Loucy (cell line): ENCODE measurements around the gene TSACC.

Experiments used
- H2AFZ ChIP-seq: fragments of 200-600 bp; sonication (generic); 2 replicates; pipeline ENCODE4 v1.6.0; 2016; ENCODE audit warnings: antibody characterized with exemption, mild to moderate bottlenecking, low read length, moderate library complexity
- H3F3A ChIP-seq: fragments of 200-600 bp; 2 replicates; pipeline ENCODE4 v1.6.0; 2016; ENCODE audit warnings: antibody characterized with exemption, low read depth, mild to moderate bottlenecking
- H3K27me3 ChIP-seq: fragments of 200-600 bp; sonication (generic); 2 replicates; pipeline ENCODE4 v1.6.1; 2014; ENCODE audit warnings: low read length, mild to moderate bottlenecking; ENCODE audit not compliant: insufficient read depth, poor library complexity, severe bottlenecking
- H3K36me3 ChIP-seq: fragments of 200-600 bp; sonication (generic); 2 replicates; pipeline ENCODE4 v1.6.1; 2016; ENCODE audit warnings: low read length; ENCODE audit not compliant: insufficient read depth
- H3K4me1 ChIP-seq: fragments of 200-600 bp; sonication (generic); 2 replicates; pipeline ENCODE4 v1.5.1; 2014; ENCODE audit warnings: low read length, mild to moderate bottlenecking; ENCODE audit not compliant: insufficient read depth, poor library complexity, severe bottlenecking
- H3K4me2 ChIP-seq: fragments of 200-600 bp; sonication (generic); 2 replicates; pipeline ENCODE4 v1.6.0; 2014; ENCODE audit warnings: antibody characterized with exemption, low read length, low read depth, mild to moderate bottlenecking; ENCODE audit not compliant: poor library complexity, severe bottlenecking
- H3K4me3 ChIP-seq: fragments of 200-600 bp; sonication (generic); 2 replicates; pipeline ENCODE4 v1.5.1; 2014; ENCODE audit warnings: low read length, mild to moderate bottlenecking, mixed read lengths; ENCODE audit not compliant: poor library complexity, severe bottlenecking
- H3K79me2 ChIP-seq: fragments of 200-600 bp; sonication (generic); 2 replicates; pipeline ENCODE4 v1.6.1; 2014; ENCODE audit warnings: low read length; ENCODE audit not compliant: insufficient read depth
- H3K9ac ChIP-seq: fragments of 200-600 bp; sonication (generic); 2 replicates; pipeline ENCODE4 v1.6.0; 2014; ENCODE audit warnings: mild to moderate bottlenecking, low read depth, low read length, moderate library complexity; ENCODE audit not compliant: poor library complexity, severe bottlenecking
- H3K9me2 ChIP-seq: fragments of 200-600 bp; sonication (generic); replicated peaks from 2 replicates; pipeline ENCODE4 v1.6.1; 2016; ENCODE audit warnings: low read depth, low read length, mixed read lengths
- H3K9me3 ChIP-seq: fragments of 200-600 bp; sonication (generic); 2 replicates; pipeline ENCODE4 v1.6.1; 2014; ENCODE audit warnings: mild to moderate bottlenecking, antibody characterized with exemption, low read length, low read depth; ENCODE audit not compliant: insufficient read depth
- H4K20me1 ChIP-seq: fragments of 200-600 bp; sonication (generic); 2 replicates; pipeline ENCODE4 v1.6.0; 2014; ENCODE audit warnings: antibody characterized with exemption, low read length, mild to moderate bottlenecking; ENCODE audit not compliant: insufficient read depth, poor library complexity, severe bottlenecking
- EZH2phosphoT487 ChIP-seq: fragments of 200-600 bp; IDR thresholded peaks from 2 replicates; pipeline ENCODE4 v1.6.1; 2018; ENCODE audit warnings: antibody characterized with exemption, mild to moderate bottlenecking, moderate library complexity, borderline replicate concordance
- TF ChIP-seq, protein P1 (sequence below): fragments of 200-600 bp; sonication (generic); conservative IDR thresholded peaks from 2 replicates; pipeline ENCODE4 v1.5.1; 2014; ENCODE audit warnings: mild to moderate bottlenecking, antibody characterized with exemption, low read length

TSACC gene

GRCh38 chr1:156390469-156391365, 52.4 kb downstream of the TSACC start:
- Histone ChIP-seq H3K79me2 (no peaks in the 10 kb centered on the region), H3K4me2 (no peak overlapping the region), H3K27me3 (no peaks in the 10 kb centered on the region), H4K20me1 (no peaks in the 10 kb centered on the region), H3K9ac (no peak overlapping the region), H3K9me3 (no peaks in the 10 kb centered on the region), H3K4me1 (peaks cover 7% of the 10 kb centered on the region), H3K4me3 (no peak overlapping the region), H2AFZ (no peak overlapping the region), H3K36me3 (no peaks in the 10 kb centered on the region), H3K9me2 (no peaks in the 10 kb centered on the region), H3F3A (no peaks in the 10 kb centered on the region)
- no peak for TF ChIP-seq EZH2phosphoT487
- TF ChIP-seq, protein P1, sequence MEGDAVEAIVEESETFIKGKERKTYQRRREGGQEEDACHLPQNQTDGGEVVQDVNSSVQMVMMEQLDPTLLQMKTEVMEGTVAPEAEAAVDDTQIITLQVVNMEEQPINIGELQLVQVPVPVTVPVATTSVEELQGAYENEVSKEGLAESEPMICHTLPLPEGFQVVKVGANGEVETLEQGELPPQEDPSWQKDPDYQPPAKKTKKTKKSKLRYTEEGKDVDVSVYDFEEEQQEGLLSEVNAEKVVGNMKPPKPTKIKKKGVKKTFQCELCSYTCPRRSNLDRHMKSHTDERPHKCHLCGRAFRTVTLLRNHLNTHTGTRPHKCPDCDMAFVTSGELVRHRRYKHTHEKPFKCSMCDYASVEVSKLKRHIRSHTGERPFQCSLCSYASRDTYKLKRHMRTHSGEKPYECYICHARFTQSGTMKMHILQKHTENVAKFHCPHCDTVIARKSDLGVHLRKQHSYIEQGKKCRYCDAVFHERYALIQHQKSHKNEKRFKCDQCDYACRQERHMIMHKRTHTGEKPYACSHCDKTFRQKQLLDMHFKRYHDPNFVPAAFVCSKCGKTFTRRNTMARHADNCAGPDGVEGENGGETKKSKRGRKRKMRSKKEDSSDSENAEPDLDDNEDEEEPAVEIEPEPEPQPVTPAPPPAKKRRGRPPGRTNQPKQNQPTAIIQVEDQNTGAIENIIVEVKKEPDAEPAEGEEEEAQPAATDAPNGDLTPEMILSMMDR, result no peak

- Histone ChIP-seq H4K20me1 (no peaks in the 10 kb centered on the region), H3K9me2 (no peaks in the 10 kb centered on the region), H3K4me2 (no peak overlapping the region), H3F3A (no peaks in the 10 kb centered on the region), H3K9me3 (no peaks in the 10 kb centered on the region), H3K4me3 (no peak overlapping the region), H3K27me3 (no peaks in the 10 kb centered on the region), H3K36me3 (no peaks in the 10 kb centered on the region), H3K4me1 (peaks cover 1% of the 10 kb centered on the region), H2AFZ (no peak overlapping the region), H3K79me2 (no peaks in the 10 kb centered on the region), H3K9ac (no peak overlapping the region)
- no peak for TF ChIP-seq EZH2phosphoT487
- TF ChIP-seq, protein P1, result no peak
Measured at GRCh38 chr1:156391366-156391677, 53.0 kb downstream of the TSACC start.

GRCh38 chr1:156391701-156392100, 53.4 kb downstream of the TSACC start:
- H3K27me3 ChIP-seq, result no peaks in the 10 kb centered on the region
- H2AFZ ChIP-seq, result no peak overlapping the region
- no peaks in the 10 kb centered on the region for H4K20me1 ChIP-seq
- TF ChIP-seq EZH2phosphoT487, result no peak
- TF ChIP-seq, protein P1, result no peak
- no peaks in the 10 kb centered on the region for H3K9me3 ChIP-seq
- no peaks in the 10 kb centered on the region for H3K4me1 ChIP-seq
- no peak overlapping the region for H3K4me3 ChIP-seq
- H3K36me3 ChIP-seq, result no peaks in the 10 kb centered on the region
- H3K9me2 ChIP-seq, result no peaks in the 10 kb centered on the region
- no peaks in the 10 kb centered on the region for H3K79me2 ChIP-seq
- no peak overlapping the region for H3K4me2 ChIP-seq
- H3K9ac ChIP-seq, result no peak overlapping the region
- no peaks in the 10 kb centered on the region for H3F3A ChIP-seq
